GM12872 (cell line): ENCODE measurements around the gene TNIK.
A peak's percentile ranks its signal among the peaks of the same experiment; 100 is the strongest.

Experiments used
- TF ChIP-seq, protein P1 (sequence below): IDR thresholded peaks from 3 replicates; pipeline ENCODE4 v1.5.1; 2011; ENCODE audit warnings: low read depth, mild to moderate bottlenecking, low read length, moderate library complexity; ENCODE audit not compliant: insufficient read depth

The TNIK gene

DNA sequence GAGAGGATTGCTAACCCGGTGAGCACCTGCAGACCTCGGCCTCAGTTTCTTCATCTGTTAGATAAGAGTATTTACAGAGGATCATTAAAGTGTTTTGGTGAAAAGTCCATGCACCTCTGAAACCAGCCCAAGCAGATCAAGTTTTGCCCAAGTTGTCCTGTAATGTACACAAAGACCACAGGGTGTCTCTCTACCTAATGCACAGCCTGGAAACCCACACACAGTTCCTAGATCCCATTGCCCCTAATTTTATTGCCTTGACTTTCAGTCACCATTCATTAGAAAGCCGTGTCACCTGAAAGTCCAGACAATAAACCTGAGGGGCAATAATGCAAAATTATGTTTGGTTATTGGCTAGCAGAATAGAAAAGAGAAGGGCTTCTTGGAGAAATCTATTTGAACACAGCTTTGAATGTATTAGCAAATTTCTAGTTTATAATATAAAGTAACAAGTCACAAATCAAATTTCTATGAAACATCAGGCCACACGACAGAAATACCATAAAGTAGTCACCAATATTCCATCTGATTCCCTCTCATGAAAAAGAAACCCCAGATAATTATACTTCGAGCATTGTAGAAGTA, 272.4 kb downstream of the TNIK start:
- TF ChIP-seq, protein P1, sequence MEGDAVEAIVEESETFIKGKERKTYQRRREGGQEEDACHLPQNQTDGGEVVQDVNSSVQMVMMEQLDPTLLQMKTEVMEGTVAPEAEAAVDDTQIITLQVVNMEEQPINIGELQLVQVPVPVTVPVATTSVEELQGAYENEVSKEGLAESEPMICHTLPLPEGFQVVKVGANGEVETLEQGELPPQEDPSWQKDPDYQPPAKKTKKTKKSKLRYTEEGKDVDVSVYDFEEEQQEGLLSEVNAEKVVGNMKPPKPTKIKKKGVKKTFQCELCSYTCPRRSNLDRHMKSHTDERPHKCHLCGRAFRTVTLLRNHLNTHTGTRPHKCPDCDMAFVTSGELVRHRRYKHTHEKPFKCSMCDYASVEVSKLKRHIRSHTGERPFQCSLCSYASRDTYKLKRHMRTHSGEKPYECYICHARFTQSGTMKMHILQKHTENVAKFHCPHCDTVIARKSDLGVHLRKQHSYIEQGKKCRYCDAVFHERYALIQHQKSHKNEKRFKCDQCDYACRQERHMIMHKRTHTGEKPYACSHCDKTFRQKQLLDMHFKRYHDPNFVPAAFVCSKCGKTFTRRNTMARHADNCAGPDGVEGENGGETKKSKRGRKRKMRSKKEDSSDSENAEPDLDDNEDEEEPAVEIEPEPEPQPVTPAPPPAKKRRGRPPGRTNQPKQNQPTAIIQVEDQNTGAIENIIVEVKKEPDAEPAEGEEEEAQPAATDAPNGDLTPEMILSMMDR, result peak; percentile 83

DNA sequence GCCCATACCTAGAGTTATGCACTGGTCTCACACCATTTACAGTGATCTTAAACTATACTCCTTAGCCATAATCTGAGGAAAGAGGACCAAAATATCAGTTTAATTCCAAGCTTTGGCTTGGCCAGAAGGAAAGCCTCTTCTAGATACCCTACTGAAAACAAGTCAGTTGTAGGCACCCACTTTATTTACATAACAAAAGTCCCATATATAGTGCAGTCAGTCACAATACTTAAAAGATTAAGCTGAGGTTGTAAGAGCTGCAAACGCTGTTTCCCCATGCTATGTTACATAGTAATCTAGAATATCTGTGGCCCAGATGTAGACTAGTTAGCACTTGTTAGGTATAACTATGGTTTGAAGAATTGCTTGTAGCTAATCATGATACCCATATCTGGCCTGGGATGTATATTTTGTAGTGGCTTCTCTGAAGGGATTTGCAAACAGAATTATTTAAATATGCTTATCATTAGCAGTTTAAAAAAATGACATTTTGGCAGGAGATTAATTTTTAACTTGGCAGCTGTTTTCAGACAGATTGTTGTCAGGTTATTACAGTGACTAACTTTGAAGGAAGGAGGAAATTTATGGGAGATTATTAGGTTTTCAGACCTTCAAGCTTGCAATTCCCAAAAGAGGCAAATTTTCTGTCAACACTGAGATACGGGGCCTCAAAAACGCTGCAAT, 273.2 kb downstream of the TNIK start:
- TF ChIP-seq, protein P1, result no peak

DNA sequence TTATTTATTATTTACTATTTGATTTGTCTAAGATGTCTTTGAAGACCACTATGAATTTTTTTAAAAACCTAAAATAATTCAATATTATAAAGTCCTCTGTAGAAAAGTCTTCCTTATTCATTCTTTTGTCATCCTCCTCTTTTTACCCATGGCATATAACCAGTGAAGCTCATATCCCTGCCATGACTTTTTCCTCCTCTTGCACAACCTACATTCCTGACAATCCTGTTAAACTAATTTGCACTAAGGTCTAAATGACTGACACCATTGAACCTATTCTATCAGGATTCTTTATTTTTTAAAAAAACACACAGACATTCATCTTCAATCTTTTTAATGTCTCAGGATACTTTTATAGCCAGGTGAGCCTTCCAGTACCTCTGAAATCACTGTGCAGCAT, 273.8 kb downstream of the TNIK start:
- TF ChIP-seq, protein P1, result no peak

DNA sequence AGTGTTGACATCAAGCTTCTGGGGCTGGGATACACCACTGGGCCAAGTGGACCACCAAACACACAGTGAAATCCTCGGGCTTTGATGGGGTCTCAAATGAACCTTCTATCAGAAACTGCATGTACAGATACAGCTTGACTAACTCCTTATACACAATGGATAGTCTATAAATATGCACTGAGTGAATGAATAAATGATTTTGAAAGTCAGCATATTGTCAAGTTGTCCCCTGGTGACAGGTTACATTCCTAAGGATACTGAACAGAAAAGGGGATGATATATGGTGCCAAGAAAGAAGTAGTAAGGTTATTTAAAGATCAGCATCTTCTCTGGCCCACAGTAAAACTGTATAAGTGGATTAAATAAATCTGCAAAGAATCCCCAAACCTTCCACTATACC, 274.2 kb downstream of the TNIK start:
- TF ChIP-seq, protein P1, result no peak

DNA sequence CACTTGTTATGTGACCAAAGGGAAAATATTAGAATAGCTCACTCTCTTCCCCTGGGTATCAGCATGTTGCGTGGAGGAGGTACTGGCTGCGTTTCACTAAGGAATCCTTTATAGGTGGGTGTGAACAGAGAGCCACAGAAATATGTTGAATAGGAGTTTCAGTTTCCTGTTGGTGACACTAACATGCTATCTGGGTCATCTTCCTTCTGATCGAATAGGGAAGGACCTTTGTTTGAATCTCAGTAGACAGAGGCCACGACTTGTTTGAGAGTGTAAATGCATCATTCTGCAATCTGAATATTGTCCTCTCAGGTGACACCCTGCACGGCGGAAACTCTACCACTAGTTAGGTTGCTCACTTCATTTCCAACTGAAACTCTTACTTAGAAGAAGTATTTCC, 275.8 kb downstream of the TNIK start:
- TF ChIP-seq, protein P1, result no peak

DNA sequence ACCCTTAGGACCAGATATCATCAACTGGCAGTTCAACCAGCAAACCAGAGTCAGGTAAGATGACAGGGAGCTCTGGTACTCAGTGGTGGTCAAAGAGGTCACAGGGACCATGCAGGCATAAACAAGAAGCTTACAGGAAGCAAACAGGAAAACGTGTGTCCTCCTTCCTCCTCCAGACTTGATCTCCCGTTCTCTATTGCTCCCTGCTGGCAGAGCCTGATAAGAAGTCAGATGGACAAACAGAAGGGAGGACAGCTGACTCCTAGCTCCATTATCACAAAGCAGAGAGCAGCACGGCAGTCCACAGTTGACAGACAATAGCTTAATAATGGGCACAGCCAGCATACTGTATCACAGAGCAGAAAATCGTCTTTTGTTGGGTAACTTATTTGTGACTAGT, 277.2 kb downstream of the TNIK start:
- TF ChIP-seq, protein P1, result no peak

DNA sequence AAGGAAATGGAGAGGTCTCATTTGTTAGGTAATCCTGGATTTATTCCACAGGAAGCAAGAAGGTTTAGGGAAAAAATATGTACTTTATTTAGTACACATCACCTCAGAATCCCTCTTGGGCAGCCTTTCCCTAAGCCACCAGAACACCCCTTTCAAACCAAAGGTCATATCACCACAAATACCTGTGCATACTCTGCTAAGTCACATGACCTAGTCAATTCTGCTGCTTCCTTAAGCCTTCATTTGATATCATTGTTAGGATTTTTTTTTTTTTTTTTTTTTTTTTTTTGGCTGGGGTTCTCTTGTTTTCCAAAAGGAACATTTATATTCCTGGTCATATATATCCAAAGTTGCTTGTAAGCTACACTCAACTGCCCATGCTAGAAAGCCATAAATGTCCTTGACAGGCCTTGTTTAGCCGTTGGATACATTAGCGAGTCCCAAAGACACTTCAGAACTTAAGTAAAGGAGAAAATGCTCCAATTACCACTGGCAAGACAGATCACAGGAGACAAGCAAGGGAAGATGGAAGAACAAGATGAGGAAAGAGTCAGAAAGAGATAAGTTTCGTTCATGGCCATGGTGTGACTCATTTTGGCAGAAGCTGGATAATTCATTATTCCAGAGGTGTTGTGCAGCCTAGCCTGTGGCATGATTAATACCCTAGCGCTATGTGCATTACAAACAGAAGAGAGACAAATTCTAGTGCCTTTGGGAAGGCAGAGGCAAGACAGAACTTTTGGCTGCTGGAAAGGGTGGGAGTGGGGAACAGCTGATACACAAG, 278.1 kb downstream of the TNIK start:
- TF ChIP-seq, protein P1, result no peak
